CD1c-positive myeloid dendritic cell (primary cell): Measurements from ENCODE around the gene ANO2.

Experiments
- DNase-seq: peaks from one replicate; pipeline ENCODE4 v3.0.0-alpha.2; 2016; ENCODE audit errors: extremely low spot score

The ANO2 gene

DNA sequence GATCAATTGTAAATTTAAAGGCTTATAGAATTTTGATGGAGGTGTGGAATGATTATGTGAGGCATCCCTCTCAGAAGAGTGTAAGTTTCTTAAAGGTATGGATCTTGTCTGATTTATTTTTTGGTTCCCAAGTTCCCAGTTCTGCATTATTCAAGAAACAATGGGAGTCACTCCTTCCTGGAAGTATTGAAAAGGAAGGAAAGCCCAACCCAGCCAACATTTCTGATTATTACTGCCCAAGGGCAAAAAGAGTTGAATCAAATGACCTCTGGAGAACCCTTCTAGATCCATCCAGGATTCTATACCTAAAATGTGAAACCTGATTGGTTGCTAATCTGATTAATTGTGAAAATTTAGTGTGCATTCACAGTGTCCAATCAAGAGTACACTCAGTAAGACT lies 166.2 kb downstream of the ANO2 start:
- DNase-seq = no peak

DNA sequence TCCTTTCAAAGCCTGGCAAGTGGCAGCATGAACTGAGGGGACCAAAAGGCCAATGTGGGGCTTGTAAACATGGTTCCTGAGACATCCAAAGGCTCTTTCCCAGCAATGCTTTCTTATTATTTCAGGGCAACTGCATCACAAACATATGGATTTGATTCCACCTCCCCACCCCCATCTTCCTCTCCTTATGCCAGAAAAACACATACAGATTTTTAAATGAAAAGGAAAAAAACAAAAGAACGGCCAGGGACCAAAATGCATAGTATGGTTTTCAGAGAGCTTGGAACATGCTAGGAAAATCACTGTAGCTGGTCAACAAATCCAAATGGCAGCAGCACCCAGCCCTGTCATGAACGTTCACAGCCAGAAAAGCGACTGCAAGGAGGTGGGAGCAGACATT lies 167.6 kb downstream of the ANO2 start:
- DNase-seq = no peak

DNA sequence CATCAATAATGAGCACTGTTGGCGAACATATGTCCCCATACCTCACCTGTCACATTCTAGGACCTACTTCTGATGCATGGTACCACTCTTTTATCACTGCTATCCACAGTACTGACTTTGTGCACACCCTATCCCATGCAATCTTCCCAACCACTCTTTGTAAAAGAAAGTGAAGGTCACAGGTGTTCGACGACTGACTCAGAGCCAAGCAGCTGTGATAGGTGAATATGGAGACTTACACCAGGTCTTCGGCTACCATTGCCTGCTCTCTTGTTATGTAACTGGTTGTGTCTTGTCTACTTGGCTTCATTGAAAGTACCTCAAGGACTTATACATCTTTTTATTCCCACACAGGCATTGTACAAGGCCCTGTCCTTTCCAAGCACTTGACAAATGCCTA lies 169.0 kb downstream of the ANO2 start:
- no peak for DNase-seq

DNA sequence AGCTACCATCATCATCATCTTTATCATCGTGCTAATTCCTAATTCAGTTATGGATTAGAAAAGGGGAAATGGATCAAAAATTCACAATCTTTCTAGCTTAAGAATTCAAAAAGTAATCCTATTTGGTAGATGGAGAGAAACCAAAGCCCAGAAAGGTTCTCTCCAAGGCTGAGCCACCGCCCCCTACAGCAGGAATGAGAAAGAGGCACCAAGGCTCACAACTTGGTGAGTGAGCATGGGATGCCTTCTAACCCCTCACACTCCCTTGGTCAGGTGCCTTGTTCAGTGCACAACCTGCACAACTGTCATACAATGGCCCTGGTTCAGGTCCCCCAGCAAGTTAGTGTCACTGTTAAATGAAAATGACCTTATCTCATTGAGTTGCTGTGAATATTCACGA lies 171.5 kb downstream of the ANO2 start:
- no peak for DNase-seq

DNA sequence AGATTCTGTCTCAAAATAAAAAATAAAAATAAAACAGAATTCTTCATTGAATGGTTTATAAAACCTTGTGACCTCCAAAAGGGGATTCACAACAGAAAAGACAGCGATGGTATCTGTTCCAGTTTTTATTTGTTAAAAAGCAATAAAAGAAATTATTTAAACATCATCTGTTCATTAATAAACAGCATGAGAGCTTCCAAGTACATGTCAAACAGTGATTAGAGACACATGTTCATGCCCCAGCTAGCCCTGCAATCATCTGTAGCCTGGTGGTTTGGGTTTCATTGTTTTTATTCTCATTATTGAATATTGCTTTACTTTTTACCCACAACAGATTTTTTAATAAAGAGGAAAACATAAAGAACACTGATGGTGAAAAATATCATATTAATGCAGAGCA lies 173.3 kb downstream of the ANO2 start:
- no peak for DNase-seq

DNA sequence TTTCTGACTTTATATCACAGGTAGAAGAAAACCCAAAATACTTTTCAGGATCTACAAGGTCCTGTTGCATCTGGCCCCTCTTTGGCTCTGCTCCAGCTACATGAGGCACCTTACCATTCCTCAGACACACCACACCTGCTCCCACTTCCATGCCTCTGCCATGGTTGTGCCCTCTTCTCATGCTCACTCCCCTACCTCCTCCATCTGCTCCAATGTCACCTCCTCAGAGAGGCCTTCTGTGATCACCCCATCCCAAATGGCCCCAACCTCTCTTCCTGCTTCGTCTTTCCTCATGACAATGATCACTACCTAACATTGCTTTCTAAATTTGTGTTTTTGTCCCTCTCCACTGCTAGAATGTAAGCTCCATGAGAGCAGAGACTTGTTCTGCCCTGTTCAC lies 174.3 kb downstream of the ANO2 start:
- DNase-seq = no peak

DNA sequence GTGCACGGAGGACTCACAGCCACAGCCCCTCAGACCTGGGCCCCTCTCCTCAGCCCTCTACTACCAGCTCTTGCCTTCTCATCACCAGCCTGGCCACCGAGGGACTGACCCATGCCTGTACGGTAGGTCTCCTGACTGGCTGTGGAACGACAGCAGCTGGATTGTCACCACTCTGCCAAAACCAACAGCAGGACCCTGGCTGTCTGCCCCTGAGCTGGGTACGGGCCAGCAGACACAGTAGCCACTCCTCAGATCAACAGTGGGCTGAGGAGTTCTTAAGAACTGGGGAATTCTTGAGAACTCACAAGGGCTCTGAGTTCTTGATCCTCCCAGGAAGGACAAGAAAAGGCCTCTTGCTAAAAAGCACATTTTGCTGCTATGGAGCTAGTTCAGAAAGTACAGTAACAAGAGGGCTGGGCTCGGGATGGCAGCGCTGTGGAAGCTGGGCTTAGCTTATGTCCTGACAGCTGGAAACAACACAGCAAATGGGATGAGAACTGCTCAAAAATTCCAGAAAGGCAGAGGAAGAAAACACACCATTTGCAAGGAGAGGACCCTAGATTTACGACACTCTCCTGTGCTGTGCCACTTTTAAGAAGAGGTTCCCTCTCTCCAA lies 176.4 kb downstream of the ANO2 start:
- no peak for DNase-seq

DNA sequence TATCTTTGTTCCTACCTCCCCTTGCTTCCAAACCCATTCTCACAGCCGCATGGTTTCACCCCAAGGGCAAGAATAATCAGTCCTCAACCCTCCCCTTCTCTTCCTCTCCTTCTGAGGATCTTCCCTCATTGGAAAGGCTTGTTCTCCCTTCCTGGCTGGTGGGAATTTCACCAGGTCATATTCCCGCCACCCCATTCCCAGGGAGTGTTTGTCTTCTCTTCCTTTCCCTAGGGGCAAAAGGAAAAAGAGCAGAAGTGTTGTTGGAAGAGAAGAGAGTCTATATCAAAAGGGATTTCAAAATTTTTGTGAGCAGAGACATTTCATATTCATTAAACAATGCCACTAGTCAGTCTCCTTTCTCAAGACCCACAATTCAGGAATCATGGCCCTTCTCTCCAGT lies 176.9 kb downstream of the ANO2 start:
- DNase-seq = no peak

DNA sequence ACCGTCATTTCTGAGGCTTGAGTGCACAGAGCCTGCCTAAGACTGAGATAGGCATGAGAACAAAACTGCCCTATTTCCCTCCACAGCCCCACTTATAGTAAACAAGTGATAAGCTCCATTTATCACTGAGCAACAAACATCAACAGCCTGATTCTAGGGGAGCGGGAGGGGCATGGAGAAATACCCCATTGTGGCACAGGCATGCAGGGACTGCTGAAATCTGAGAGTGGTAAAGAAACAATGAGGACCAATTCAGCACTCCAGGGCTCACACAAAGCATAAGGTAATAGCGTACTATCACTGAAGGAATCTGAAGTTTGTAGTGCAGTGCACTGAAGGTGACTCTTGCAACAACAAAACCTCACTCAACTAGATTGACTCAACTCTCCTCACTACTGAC lies 186.7 kb downstream of the ANO2 start:
- no peak for DNase-seq

DNA sequence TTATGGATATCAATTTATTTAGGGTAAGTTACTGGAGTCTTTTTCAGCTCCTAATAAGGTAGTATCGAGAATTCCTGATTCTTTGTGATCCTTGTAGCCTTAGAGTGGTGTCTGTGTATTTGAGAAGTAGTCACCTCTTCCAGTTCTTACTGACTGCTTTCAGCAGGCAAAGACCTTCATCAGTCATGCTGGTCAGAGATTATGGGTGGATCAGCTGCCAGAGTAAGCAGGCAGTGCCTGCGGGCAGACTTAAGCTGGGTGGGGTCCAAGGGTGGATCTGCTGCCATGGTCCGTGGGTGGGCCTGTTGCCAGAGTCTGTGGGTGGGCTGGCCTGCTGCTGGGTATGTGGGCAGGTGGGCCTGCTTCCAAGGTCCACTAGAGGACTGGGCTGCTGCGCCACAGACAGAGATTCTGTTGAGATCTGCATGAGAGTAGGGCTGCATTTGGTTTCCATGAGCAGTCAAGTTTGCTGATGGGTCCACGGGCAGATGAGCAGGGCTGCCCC lies 188.7 kb downstream of the ANO2 start:
- DNase-seq = no peak

DNA sequence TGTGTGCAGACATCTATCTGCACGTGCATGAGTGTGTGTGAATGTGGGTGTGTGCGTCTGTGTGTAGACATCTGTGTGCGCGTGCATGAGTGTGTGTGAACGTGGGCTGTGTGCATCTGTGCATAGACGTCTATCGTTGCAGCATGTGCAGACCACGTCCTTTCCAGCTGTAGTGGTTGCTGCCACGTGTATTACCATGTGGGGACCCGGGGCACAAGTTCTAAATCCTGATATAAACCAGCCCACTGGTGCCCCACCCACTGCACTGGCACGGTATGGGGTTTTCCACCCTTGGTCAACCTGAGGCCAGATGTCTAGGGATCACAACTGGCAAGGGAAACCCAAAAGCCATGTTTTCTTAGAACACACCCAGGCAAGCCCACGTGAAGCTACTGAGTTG lies 197.0 kb downstream of the ANO2 start:
- DNase-seq = no peak

DNA sequence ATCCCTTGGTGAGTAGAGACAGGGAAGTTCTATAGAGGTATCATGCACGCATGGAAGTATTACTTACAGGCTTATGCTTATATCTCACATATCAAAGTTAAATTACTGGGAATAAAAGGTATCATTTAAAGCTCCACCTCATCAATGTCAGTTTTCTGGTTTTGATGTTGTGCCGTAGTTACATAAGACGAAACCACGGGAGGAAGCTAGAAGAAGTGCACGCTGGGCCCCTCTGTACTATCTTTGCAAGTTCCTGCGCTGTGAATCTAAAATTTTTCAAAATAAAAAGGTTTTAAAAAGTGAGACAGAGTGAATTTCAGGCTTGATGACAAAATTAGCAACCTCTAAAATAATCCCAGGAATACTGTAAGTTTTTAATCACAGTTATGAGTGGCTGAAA lies 198.1 kb downstream of the ANO2 start:
- no peak for DNase-seq

DNA sequence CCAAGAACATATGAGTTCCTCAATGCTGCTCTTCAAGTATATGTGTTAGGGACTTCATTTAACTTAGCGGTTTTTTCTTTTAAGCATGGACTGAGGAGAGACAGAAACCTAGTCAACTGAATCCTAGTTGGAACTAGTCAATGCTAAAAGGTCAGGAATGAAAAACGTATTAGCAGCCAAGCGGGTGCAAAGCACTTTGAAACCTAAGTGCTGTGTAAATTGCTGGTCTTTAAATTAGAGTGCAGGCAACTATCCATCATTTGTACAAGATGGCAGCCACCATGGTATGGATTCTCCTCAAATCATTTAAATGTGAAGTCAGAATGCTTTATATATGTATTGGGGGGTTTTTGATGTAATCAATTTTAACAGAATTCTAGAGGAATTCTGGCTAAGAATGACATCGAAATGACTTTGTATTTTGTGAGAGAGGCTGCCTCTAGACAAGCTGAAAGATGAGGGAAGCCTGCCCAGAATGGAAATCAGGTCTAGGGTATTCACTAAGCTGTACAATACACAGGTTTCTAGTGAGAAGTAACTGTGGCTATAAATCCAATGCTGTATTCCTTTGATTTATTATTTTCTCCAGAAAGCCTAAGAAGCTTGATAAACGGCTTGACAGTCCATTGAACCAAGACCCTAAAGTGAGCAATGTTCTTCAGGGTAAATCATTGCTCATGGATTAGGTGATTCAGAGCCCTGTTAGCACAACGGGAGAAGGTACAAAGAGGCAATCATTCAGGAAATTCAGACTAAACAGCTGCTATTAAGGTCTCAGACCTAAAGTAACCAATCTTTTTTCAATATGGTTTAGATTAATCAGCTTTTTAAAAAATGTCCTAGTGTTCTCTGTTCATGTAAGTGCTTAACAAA lies 198.8 kb downstream of the ANO2 start:
- no peak for DNase-seq

DNA sequence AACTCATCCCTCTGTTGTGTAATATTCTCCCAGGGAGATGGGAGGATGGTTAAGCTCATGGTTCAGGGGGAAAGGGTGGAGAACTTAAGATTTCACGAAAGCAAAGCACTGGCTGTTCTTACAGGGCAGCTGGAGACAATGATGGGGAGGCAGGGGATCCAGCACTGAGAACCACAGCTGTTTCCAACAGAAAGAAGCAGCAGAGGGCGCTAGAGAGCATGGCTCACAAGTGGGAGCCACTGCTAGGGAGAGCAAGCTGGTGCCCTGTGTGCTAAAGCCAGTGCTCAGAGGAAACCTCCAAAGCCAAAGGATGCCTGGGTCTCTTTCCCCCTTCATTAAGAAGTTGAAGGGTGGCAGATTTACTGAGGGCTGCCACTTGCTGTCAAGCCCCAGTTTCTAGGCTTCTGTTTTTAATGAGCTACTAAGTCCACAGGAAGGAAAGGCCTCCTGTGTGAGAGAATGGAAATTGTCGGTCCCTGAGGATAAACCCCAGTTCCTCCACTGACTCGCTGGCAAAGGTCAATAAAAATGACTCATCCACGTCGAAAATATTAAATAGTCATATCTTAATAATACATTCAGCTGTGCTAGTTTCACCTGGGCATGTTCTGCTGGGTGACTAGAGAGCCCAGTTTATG lies 199.7 kb downstream of the ANO2 start:
- DNase-seq = peak; percentile 57

DNA sequence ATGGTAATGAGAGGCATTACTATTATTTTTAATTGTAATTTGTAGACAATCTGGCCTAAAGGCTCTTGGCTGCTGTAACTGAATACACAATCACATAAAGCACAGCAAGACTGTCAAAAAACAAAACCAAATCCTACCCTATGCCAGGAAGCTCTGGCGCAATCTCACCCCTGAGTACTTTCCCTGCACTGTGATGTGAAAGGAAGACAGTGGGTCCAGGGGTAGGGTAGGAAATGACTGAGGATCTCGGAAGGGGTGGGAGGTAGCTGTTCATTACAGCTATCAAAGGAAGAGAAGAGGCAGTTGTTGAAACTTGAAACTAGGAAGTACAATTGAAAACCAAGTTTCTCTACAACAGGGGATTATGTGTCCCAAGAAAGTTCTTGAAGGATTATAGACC lies 202.8 kb downstream of the ANO2 start:
- no peak for DNase-seq

DNA sequence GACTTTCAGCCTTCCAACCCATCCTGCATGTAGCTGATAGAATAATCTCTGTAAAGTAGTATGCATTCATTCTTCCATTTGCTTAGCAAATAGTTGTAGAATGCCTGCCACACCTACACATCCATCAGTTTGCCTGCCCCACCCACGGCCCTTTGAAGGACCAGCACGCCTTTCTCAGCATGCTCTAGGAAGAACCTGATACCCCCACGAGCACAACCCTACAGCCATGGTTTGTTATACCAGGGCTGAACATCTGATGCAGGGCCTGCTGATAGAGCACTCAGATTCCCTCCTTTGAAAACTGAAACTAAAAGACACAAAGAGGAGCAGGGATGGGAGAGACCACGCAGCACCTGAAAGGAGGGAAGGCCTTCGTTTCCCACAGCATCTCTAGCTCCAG lies 205.1 kb downstream of the ANO2 start:
- no peak for DNase-seq

DNA sequence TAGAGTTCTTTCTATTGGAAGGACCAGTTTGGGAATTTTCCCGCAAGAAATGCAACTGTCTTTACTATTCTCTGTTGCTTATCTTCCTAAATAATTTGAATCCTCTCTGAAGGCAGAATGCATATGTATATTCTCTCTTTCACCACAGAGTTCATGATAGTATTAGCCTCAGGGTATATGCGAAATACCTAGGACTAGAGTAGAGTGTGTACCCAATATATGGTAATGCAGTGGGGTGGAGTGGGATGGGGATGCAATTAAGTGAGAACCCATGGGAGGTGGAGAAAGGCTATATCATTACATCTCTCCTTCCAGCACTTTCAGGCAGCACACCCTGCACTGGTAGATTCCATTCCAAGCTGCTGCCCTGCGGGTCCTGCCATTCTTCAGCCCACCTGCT lies 207.3 kb downstream of the ANO2 start:
- no peak for DNase-seq

DNA sequence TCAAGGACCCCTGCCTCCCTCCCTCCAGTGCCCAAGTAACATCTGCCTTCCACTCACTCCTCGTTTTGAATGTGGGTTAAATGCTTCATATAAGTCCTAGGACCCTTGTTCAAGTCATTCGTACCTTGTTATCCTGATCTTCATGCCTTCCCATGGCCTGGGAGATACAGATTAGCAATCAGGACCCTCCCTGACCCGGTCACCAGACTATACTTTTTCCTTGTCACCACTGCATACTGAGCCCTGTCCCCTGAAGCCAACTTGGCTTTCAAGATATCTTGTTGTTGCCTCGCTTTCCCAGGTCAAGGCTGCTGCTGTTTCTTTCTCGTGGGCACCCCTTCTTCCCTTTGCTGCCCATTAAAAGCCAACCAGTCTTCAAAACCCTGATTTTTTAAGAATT lies 208.5 kb downstream of the ANO2 start:
- DNase-seq = no peak

DNA sequence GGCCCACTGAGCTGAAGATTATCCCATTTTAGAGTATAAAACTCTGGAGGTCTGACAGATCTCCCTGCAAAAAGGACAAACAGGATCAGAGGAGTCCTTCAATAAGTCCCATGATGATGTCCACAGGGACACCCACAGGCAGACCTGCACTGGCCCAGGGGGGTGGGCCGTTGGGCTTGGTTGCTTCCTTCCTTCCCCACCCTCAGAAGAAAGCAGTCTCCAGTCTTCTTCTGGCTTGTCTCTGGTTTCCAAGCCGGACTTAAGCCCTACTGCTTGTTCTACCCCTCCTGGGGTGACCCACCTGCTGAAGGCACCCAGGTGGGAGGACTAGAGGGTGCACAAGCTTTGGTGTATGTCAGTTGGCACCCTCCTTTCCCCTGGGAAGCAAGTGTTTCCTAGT lies 209.0 kb downstream of the ANO2 start:
- DNase-seq = no peak

DNA sequence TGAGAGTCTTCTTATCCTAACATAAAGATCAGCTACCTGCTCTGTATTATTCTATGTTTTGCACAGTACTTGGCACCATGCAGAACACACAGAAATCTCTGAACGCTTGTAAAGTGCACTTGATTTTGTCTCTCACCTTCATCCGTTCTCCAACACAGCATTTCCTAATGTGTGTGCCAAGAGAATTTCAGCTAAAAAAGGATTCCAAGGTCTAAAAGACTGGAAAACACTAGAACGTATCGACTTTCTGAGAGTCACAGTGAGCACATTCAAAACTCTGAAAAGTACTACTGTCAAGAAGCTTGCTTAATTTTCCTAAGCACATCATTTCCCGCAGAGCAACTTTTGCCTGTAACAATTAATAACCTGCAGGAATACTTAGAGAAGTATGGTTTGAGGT lies 211.1 kb downstream of the ANO2 start:
- no peak for DNase-seq

DNA sequence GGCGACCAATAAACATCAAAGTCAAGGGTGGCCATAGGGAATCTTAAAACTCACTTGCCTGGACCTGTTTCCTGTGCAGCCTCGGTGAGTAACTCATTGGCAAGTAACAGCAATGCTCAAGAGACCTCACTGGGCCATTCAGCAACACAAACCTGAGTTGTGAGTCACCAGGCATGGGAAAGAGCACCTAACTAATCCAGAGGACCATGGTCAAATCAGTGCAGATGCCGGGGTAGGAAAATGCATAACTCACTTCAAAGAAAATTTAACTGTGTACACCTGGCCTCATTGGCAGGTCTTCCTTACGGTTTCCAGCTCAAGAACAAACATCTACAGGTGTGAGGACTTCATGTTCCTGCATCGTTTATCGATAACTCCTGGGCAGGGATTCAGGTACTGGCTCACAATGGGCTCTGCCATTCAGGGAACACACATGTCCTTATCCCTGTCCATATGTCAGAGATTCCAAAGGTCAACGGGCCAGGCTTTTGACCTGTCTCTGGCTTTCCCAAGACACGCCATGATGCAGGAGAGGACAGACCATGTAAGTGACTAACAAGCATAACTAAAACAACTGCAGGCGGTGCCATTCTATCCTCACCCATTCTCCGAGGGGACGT lies 211.8 kb downstream of the ANO2 start:
- no peak for DNase-seq

DNA sequence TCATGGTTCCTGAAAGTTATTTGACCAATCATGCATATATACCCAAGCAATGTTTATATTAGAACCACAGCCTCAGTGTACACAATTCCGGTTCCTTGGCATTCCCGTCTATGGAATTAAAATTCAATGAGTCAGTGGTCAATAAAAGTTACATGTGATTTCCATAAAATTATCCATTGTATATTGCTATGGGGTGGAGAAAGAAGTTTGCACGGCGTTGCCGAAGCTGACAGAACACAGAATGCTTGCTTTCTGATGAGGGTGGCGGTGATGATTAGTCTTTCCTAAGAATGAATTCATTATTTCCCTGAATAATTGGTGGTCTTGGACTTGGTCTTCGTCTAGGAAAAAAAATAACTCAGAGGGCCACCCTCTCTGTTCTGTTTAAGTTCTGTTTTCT lies 214.1 kb downstream of the ANO2 start:
- DNase-seq = no peak
